SU-DHL-6 (cell line): ENCODE results near the gene TRAPPC6A.

ENCODE experiments used
- H2AFZ ChIP-seq: fragments of 200-600 bp; sonication (generic); 2 replicates; pipeline ENCODE4 v1.6.1; 2014; ENCODE audit warnings: low read depth, mild to moderate bottlenecking, moderate library complexity, mixed read lengths, antibody characterized with exemption, low read length; ENCODE audit not compliant: severe bottlenecking
- H3F3A ChIP-seq: fragments of 200-600 bp; shearing (Covaris generic); 2 replicates; pipeline ENCODE4 v1.6.0; 2016; ENCODE audit warnings: antibody characterized with exemption, mild to moderate bottlenecking; ENCODE audit not compliant: insufficient read depth
- H3K27ac ChIP-seq: fragments of 200-600 bp; sonication (generic); 2 replicates; pipeline ENCODE4 v1.5.1; 2016; ENCODE audit warnings: low read depth, mild to moderate bottlenecking, low read length, moderate library complexity, mixed read lengths
- H3K27me3 ChIP-seq: fragments of 200-600 bp; sonication (generic), shearing (Covaris generic); 2 replicates; pipeline ENCODE4 v1.6.0; 2014; ENCODE audit warnings: mild to moderate bottlenecking, low read length
- H3K36me3 ChIP-seq: fragments of 200-600 bp; sonication (generic); 2 replicates; pipeline ENCODE4 v1.6.1; 2014; ENCODE audit warnings: mild to moderate bottlenecking, low read length, mixed read lengths
- H3K4me2 ChIP-seq: fragments of 300-600, 200-600 bp; shearing (Covaris generic), sonication (generic); 2 replicates; pipeline ENCODE4 v1.6.0; 2014; ENCODE audit warnings: low read length, low read depth, mild to moderate bottlenecking; ENCODE audit not compliant: poor library complexity, severe bottlenecking
- H3K4me3 ChIP-seq: fragments of 200-600 bp; sonication (generic); 2 replicates; pipeline ENCODE4 v1.5.1; 2014; ENCODE audit warnings: antibody characterized with exemption, low read length, mild to moderate bottlenecking, mixed read lengths; ENCODE audit not compliant: insufficient read depth, poor library complexity, severe bottlenecking
- H3K79me2 ChIP-seq: fragments of 200-600 bp; sonication (generic); 2 replicates; pipeline ENCODE4 v1.6.1; 2014; ENCODE audit warnings: mild to moderate bottlenecking, low read length, moderate library complexity; ENCODE audit not compliant: insufficient read depth
- H3K9ac ChIP-seq: fragments of 200-600 bp; sonication (generic); 2 replicates; pipeline ENCODE4 v1.7.0; 2014; ENCODE audit warnings: mild to moderate bottlenecking, low read length
- H3K9me2 ChIP-seq: fragments of 200-600 bp; sonication (generic); replicated peaks from 2 replicates; pipeline ENCODE4 v1.6.1; 2014; ENCODE audit warnings: low read length; ENCODE audit not compliant: insufficient read depth
- H3K9me3 ChIP-seq: fragments of 200-600 bp; sonication (generic); 2 replicates; pipeline ENCODE4 v1.6.1; 2014; ENCODE audit warnings: low read length, mixed read lengths; ENCODE audit not compliant: insufficient read depth
- H4K20me1 ChIP-seq: fragments of 200-600 bp; sonication (generic); 2 replicates; pipeline ENCODE4 v1.6.1; 2014; ENCODE audit warnings: low read depth, mild to moderate bottlenecking, antibody characterized with exemption, low read length, moderate library complexity, mixed read lengths
- CTCF ChIP-seq: fragments of 200-600 bp; sonication (generic); IDR thresholded peaks from one replicate; pipeline ENCODE4 v1.5.1; 2017; ENCODE audit warnings: antibody characterized with exemption, mild to moderate bottlenecking, low read length, moderate library complexity; ENCODE audit not compliant: insufficient read depth, poor library complexity, severe bottlenecking
- EZH2phosphoT487 ChIP-seq: fragments of 200-600 bp; sonication (generic), shearing (Covaris generic); conservative IDR thresholded peaks from 2 replicates; pipeline ENCODE4 v1.6.1; 2018; ENCODE audit warnings: mild to moderate bottlenecking, antibody characterized with exemption, low read length, moderate library complexity, mixed read lengths

TRAPPC6A gene

GRCh38 chr19:45166723-45167252, 11.2 kb downstream of the TRAPPC6A start:
- Histone ChIP-seq H3K4me3 (no peak overlapping the region), H3K36me3 (no peaks in the 10 kb centered on the region), H4K20me1 (no peaks in the 10 kb centered on the region), H3K4me2 (no peak overlapping the region), H3F3A (no peaks in the 10 kb centered on the region), H3K27me3 (no peaks in the 10 kb centered on the region), H2AFZ (no peak overlapping the region), H3K9me3 (no peaks in the 10 kb centered on the region), H3K9me2 (no peaks in the 10 kb centered on the region), H3K79me2 (no peaks in the 10 kb centered on the region), H3K27ac (no peak overlapping the region), H3K9ac (no peak overlapping the region)
- TF ChIP-seq EZH2phosphoT487 = no peak
- TF ChIP-seq CTCF = no peak

- H3K4me3 ChIP-seq = no peak overlapping the region
- no peaks in the 10 kb centered on the region for H3K9me2 ChIP-seq
- no peaks in the 10 kb centered on the region for H3F3A ChIP-seq
- no peak overlapping the region for H2AFZ ChIP-seq
- H3K36me3 ChIP-seq = no peaks in the 10 kb centered on the region
- H3K9me3 ChIP-seq = no peaks in the 10 kb centered on the region
- no peaks in the 10 kb centered on the region for H3K27me3 ChIP-seq
- TF ChIP-seq CTCF (no peak), EZH2phosphoT487 (no peak)
- no peak overlapping the region for H3K4me2 ChIP-seq
- H3K9ac ChIP-seq = no peak overlapping the region
- no peaks in the 10 kb centered on the region for H3K79me2 ChIP-seq
- H3K27ac ChIP-seq = no peak overlapping the region
- no peaks in the 10 kb centered on the region for H4K20me1 ChIP-seq
These were observed 13.3 kb downstream of the TRAPPC6A start for GRCh38 chr19:45164577-45165335.

- no peak for TF ChIP-seq CTCF
- no peak for TF ChIP-seq EZH2phosphoT487
These were observed 14.1 kb downstream of the TRAPPC6A start for GRCh38 chr19:45163751-45164460.

More at GRCh38 chr19:45163751-45164460, 14.1 kb downstream of the TRAPPC6A start:
- no peaks in the 10 kb centered on the region for H3K27me3 ChIP-seq
- H2AFZ ChIP-seq = no peak overlapping the region
- H3K9me2 ChIP-seq = no peaks in the 10 kb centered on the region
- H3K4me3 ChIP-seq = no peak overlapping the region
- no peaks in the 10 kb centered on the region for H3F3A ChIP-seq
- H3K4me2 ChIP-seq = no peak overlapping the region
- H4K20me1 ChIP-seq = no peaks in the 10 kb centered on the region
- no peaks in the 10 kb centered on the region for H3K79me2 ChIP-seq
- no peaks in the 10 kb centered on the region for H3K36me3 ChIP-seq
- H3K9me3 ChIP-seq = no peaks in the 10 kb centered on the region
- no peak overlapping the region for H3K9ac ChIP-seq
- no peak overlapping the region for H3K27ac ChIP-seq
